Fibroblast of lung (primary cell): ENCODE data around the gene CNBD2.

Experiments
- CTCF ChIP-seq, 2 donors: IDR thresholded peaks in 1 of 2; conservative IDR thresholded peaks in 1 of 2; 1 replicate in 1 of 2; 2 replicates in 1 of 2; pipeline ENCODE4 v1.5.1; 2011 to 2012; ENCODE audit warnings: low read length in 2 of 2, control low read depth in 1 of 2, inconsistent platforms in 1 of 2, low read depth in 1 of 2, mild to moderate bottlenecking in 1 of 2
- EZH2 ChIP-seq: IDR thresholded peaks from 2 replicates; pipeline ENCODE4 v1.5.1; 2012; ENCODE audit warnings: low read length, control low read depth, mild to moderate bottlenecking; ENCODE audit errors: missing control alignments

- TF ChIP-seq EZH2 = no peak
- TF ChIP-seq CTCF (conservative IDR thresholded peaks at IDR 0.05 in 1 of 2, IDR thresholded peaks at IDR 0.05 in 1 of 2; ENCODE audit: low read depth in 1 of 2, low read length in 2 of 2) = no peak
Observed at GRCh38 chr20:35956616-35957015, 11.8 kb upstream of the CNBD2 start.
